ENCODE results near the gene FILIP1L. TPM values are rescaled to one million over a fixed set of nuclear protein-coding genes. Genes with fewer than 3 reads are reported as not detected.

Gene FILIP1L
- total RNA-seq, 1 donor from 2014 or later = 47.0 TPM

GRCh38 chr3:100081311-100081710 lies 33.0 kb downstream of the FILIP1L start:
- Mint-ChIP-seq H3K27me3 (ENCODE audit: unreplicated experiment) (no peaks in the 10 kb centered on the region), H3K4me3 (ENCODE audit: unreplicated experiment) (no peak overlapping the region), H3K4me1 (ENCODE audit: unreplicated experiment) (peaks cover 63% of the 10 kb centered on the region), H3K36me3 (ENCODE audit: unreplicated experiment) (peaks cover 2% of the 10 kb centered on the region), H3K9me3 (ENCODE audit: unreplicated experiment) (no peaks in the 10 kb centered on the region), H3K27ac (ENCODE audit: unreplicated experiment) (peak overlapping the region; percentile 61)
- no peak for DNase-seq (ENCODE audit: extremely low spot score, unreplicated experiment)
- TF ChIP-seq CTCF (IDR thresholded peaks at IDR 0.05) = no peak

GRCh38 chr3:100080573-100080972 lies 33.7 kb downstream of the FILIP1L start:
- no peaks in the 10 kb centered on the region for H3K9me3 Mint-ChIP-seq (ENCODE audit: unreplicated experiment)
- H3K27me3 Mint-ChIP-seq (ENCODE audit: unreplicated experiment) = no peaks in the 10 kb centered on the region
- peak overlapping the region; percentile 61 for H3K27ac Mint-ChIP-seq (ENCODE audit: unreplicated experiment)
- H3K36me3 Mint-ChIP-seq (ENCODE audit: unreplicated experiment) = peaks cover 2% of the 10 kb centered on the region
- H3K4me3 Mint-ChIP-seq (ENCODE audit: unreplicated experiment) = no peak overlapping the region
- peaks cover 64% of the 10 kb centered on the region for H3K4me1 Mint-ChIP-seq (ENCODE audit: unreplicated experiment)
- no peak for TF ChIP-seq CTCF (IDR thresholded peaks at IDR 0.05)
- no peak for DNase-seq (ENCODE audit: extremely low spot score, unreplicated experiment)

- Mint-ChIP-seq H3K27me3 (ENCODE audit: unreplicated experiment) (no peaks in the 10 kb centered on the region), H3K4me3 (ENCODE audit: unreplicated experiment) (no peak overlapping the region), H3K9me3 (ENCODE audit: unreplicated experiment) (no peaks in the 10 kb centered on the region), H3K36me3 (ENCODE audit: unreplicated experiment) (peaks cover 2% of the 10 kb centered on the region), H3K4me1 (ENCODE audit: unreplicated experiment) (peaks cover 62% of the 10 kb centered on the region), H3K27ac (ENCODE audit: unreplicated experiment) (no peak overlapping the region)
- TF ChIP-seq CTCF (IDR thresholded peaks at IDR 0.05) = no peak
- no peak for DNase-seq (ENCODE audit: extremely low spot score, unreplicated experiment)
These were observed 35.0 kb downstream of the FILIP1L start for GRCh38 chr3:100079328-100079727.

GRCh38 chr3:100076731-100077529 lies 37.4 kb downstream of the FILIP1L start:
- H3K4me1 Mint-ChIP-seq (ENCODE audit: unreplicated experiment) = peaks cover 66% of the 10 kb centered on the region
- no peak for TF ChIP-seq CTCF (IDR thresholded peaks at IDR 0.05)
- H3K9me3 Mint-ChIP-seq (ENCODE audit: unreplicated experiment) = no peaks in the 10 kb centered on the region
- H3K36me3 Mint-ChIP-seq (ENCODE audit: unreplicated experiment) = peaks cover 2% of the 10 kb centered on the region
- peak overlapping the region; percentile 62 for H3K27ac Mint-ChIP-seq (ENCODE audit: unreplicated experiment)
- no peaks in the 10 kb centered on the region for H3K27me3 Mint-ChIP-seq (ENCODE audit: unreplicated experiment)
- no peak for DNase-seq (ENCODE audit: extremely low spot score, unreplicated experiment)
- H3K4me3 Mint-ChIP-seq (ENCODE audit: unreplicated experiment) = no peak overlapping the region

GRCh38 chr3:100075851-100076730 lies 38.2 kb downstream of the FILIP1L start:
- H3K27ac Mint-ChIP-seq (ENCODE audit: unreplicated experiment) = peak overlapping the region; percentile 58
- DNase-seq (ENCODE audit: extremely low spot score, unreplicated experiment) = no peak
- no peak for TF ChIP-seq CTCF (IDR thresholded peaks at IDR 0.05)
- no peak overlapping the region for H3K4me3 Mint-ChIP-seq (ENCODE audit: unreplicated experiment)
- H3K36me3 Mint-ChIP-seq (ENCODE audit: unreplicated experiment) = peaks cover 2% of the 10 kb centered on the region
- peaks cover 66% of the 10 kb centered on the region for H3K4me1 Mint-ChIP-seq (ENCODE audit: unreplicated experiment)
- no peaks in the 10 kb centered on the region for H3K27me3 Mint-ChIP-seq (ENCODE audit: unreplicated experiment)
- H3K9me3 Mint-ChIP-seq (ENCODE audit: unreplicated experiment) = no peaks in the 10 kb centered on the region
